GM19468 (cell line): ENCODE results near the gene AGRN.
"Not testable (repeated sequence)": the region's sequence is repeated elsewhere in the genome, so short reads cannot be mapped to it uniquely, and the experiment has no call there.

ENCODE experiments used
- ATAC-seq: cut with Tn5 transposase; IDR thresholded peaks from one replicate; pipeline ENCODE4 v1.9.1; 2021; ENCODE audit warnings: mild to moderate bottlenecking, moderate library complexity, moderate number of reproducible peaks; ENCODE audit not compliant: unreplicated experiment; ENCODE audit errors: extremely low read depth

The AGRN gene

DNA sequence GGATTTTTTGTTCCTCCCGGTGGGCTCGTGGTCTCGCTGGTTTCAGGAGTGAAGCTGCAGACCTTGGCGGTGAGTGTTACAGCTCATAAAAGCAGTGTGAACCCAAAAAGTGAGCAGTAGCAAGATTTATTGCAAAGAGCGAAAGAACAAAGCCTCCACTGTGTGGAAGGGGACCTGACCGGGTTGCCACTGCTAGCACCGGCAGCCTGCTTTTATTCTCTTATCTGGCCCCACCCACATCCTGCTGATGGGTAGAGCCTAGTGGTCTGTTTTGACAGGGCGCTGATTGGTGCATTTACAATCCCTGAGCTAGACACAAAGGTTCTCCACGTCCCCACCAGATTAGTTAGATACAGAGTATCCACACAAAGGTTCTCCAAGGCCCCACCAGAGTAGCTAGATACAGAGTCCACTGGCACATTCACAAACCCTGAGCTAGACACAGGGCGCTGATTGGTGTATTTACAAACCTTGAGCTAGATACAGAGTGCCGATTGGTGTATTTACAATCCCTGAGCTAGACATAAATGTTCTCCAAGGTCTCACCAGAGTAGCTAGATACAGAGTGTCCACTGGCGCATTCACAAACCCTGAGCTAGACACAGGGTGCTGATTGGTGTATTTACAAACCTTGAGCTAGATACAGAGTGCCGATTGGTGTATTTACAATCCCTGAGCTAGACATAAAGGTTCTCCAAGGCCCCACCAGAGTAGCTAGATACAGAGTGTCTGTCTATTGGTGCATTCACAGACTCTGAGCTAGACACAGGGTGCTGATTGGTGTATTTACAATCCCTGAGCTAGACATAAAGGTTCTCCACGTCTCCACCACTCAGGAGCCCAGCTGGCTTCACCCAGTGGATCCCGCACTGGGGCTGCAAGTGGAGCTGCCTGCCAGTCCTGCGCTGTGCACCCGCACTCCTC is 2.3 kb upstream of the AGRN start:
- not testable (repeated sequence) for ATAC-seq

DNA sequence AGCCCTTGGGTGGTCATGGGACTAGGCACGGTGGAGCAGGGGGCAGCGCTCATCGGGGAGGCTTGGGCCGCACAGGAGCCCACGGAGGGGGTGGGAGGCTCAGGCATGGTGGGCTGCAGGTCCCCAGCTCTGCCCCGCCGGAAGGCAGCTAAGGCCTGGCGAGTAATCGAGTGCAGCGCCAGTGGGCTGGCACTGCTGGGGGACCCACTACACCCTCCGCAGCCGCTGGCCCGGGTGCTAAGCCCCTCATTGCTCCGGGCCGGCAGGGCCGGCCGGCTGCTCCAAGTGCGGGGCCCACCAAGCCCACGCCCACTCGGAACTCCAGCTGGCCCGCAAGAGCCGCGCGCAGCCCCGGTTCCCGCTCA is 1.6 kb upstream of the AGRN start:
- not testable (repeated sequence) for ATAC-seq

DNA sequence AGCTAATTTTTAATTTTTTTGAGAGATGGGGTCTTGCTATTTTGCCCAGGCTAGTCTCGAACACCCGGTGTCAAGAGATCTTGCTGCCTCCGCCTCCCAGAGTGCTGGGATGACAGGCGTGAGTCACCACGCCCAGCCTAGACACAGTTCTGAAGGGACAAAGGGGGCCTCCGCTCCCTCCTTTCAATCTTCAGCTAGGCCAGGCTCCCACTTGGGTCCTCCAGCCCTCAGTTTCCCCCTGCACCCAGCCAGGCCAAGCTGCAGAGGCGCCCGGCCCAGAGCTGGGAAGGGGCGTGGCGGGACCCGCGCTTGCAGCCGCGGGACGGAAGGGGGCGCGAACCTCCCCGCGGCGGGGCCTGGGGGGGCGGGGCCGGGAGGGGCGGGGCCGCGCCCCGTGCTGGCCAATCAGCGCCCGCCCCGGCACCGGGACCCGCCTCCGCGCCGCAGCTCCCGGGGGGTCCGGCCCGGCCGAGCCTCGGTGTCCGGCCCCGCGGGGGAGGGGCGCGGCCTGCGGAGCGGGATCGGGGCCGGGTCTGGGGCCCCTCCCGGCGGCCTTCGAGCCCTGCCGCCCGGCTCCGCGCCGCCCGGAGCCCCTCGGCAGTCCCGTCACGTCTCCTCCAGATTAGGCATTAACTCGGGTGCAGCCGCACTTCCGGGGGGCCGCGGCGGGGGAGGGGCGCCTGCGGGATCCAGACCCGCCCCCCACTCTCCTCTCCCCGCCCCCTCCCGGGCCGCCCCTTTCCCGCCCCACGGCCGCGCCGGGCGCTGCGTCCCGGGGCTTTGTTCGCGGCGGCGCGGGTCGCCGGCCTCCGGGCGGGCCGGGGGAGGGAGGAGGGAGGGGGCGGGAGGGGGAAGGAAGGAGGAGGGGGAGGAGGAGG is 559 bp upstream of the AGRN start:
- ATAC-seq = peak; percentile 54

DNA sequence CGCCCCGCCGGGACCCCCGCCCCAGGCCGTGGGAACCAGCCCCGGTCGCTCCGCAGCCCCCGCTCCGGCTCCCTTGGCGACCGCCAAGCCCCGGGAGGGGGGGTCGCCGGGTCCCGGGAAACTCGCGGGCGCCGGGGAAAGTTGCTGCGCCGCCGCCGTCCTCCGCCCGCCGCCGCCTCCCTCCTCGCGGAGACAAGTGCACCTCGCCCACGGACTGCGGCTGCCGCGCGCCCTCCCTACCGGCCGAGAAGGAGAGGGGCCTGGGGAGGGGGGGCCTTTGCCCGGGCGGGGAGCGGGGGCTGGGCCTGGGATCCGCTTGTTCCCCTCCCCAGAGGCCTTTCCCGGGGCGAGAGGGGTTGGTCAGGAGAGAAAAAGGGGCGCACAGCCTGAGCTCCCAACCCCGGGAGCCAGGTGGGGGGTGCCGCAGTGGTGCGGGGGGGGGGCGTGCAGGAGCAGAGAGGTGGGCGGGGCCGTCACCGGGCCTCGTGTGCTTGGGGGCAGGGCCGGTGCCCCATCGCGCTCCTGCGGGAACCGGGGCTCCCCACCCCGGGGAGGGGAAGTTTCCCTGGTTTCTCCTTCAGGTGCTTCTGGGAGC is 592 bp downstream of the AGRN start:
- ATAC-seq = no peak

DNA sequence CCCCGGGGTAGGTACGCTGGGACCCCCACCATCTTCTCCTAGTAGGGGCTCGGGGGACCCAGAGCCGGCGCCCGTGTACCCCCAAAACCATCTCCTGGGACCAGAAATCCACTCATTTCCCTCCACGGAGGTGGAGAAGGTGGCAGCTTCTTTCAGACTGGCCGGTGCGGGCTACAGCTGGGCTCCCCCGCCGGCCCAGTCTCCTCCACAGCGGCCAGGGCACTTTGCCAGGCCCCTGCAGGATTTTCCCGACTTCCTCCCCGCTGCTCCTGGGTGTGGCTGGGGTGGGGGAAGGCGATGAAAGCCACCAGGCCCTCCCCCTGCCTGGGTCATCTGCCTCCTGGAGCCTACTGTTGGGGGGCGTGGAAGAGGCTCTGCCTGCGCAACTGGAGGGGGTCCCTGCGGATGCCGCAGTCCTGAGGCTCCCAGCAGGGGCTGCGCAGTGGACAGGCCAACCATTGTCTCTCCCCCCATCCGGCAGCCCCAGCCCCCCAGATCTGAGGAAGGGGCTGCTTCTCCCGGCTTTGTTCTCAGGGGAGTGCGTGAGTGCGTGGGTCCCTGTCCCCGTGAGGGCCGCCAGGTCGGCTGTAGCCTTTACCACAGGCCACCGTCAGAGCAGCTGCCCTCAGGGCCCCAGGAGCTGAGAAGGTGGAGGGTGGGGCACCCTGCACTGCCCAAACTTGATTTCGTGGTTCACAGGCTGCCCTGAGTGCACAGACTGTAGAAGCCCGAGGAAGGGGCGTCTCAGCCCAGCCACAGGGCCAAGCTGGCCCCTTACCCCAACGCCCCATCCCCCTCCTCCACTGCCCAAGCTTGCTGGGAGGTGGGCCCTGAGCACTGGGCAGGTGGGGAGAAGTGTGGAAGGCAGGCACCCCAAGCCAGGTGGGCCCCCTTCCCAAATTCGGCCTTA is 1.3 kb downstream of the AGRN start:
- no peak for ATAC-seq

DNA sequence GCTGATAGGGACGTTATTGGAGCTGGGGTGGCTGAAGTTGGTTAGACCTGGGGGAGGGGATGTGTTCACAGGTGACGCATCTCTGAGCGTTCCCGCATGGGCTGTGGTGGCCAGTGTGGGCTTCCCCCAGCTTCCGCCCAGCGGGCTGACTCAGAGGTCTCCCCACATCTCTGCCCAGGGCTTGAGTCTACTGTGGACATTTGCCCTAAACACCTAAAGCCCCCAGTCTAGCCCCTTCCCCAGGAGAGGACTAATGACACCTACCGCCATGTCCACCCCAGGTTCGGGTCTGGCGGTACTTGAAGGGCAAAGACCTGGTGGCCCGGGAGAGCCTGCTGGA is 2.0 kb downstream of the AGRN start:
- ATAC-seq = no peak

DNA sequence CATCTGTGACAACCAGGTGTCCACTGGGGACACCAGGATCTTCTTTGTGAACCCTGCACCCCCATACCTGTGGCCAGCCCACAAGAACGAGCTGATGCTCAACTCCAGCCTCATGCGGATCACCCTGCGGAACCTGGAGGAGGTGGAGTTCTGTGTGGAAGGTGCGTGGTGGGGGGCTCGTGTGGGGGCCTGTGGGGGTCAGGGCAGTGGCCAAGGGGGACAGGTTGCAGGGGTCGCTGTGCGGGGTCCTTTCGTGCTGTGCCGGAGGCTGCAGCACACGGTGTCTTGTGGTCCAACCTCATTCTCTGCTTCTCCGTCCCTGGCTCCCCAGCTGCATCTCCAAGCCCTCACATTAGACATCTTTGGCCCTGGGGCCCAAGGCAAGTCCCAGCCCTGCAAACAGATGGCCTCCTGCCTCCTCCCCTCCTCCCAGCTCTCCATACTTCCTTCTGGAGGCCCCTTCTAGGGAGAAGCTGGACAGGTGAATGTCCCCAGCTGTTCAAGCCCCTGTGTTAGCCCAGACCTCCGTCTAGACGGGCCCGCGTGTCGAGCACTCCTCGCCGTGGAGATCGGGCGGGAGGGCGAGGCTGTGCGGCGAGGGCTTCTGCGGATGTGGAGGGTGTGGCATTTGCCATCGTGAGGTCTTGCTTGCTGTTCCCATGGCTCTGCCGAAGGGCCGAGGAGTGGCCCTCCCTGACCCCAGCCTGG is 2.5 kb downstream of the AGRN start:
- no peak for ATAC-seq

DNA sequence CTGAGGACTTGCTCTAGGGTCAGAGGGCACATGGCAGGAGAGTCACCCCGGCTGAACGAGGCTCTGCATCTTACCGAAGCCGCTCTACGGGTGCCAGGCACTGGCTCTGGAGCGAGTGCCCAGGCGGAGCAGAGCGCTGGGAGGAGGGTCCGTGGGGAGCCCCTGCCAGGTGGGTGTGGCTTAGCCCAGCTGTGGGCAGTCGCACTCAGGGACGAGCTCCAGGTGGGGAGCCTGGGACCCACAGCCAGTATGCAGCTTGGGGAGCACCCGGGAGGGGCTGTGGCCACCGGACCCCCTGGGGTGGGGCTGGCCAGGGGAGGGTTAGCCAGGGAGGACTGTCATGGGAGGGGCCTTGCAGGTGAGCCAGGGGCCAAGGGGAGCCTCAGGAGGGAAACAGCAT is 3.8 kb downstream of the AGRN start:
- no peak for ATAC-seq

DNA sequence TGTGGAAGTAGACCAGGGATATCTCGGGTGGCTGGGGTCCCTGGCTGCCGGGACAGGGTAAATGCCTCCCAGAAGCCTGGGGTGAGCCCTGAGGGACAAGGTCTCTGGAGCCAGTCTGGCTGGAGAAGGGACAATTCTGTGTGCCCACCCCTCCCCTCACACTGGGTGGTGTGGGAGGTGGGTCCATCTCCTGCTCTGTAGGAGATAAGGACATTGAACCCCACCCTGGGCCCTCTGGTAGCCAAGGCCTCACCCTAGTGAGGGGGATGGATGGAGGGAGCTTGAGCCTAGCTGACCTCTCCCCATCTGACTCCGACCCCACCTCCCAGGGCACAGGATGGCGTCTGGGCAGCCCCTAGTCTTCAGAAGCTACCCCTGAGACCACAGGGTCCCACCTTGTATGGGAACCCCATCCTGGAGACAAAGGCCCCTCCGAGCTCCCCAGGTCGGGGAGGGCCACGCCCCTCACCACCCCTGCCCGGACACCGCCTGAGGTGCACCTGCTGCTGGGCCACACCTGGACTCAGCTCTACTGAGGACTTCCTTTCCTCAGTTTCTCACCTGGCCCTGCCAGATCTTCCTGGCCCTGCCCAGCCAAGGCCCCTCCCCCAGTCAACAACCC is 4.3 kb downstream of the AGRN start:
- ATAC-seq = no peak

DNA sequence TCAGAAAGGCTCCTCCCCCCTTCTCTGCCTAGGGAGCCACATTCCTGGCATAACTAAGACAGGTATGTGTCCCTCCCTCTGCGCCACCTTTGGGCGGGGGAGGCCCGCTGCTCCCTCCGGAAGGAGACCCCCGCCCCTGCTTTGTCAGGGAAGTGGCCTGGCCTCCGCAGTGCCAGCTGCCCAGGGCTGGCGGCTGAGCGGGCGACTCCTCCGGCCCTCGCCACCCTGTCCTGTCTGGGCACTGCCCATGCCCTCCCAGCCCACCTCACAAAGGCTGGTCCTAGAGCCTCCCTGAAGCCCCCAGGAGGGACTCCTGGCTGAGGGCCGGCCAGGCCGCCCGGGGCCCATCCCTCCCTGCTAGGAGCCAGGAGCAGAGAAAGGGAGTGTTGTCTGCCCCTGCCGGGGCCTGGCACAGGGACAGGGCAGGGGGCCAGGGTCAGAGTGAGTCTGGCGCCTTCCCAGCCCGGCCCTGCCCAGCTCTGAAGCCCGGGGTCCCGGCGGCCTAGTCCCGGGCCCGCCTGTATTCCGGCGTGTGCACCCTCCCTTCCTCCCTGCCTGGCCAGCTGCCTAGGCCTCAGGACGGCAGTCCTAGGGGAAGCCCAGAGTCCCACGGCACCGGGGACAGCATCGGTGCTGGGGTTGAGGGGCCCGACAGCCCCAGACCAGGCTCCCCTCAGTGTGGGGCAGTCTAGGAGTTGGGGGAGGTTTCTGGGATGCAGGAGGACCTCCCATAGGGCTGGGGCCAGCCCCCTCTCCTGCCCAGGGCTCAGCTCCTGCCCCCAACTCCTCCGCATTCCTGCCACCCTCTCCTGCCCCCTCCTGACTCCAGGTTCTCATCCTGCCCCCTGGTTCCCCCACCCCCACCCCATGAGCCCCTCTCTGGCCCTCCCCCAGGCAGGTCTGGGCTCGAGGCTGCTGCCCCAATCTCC is 5.1 kb downstream of the AGRN start:
- no peak for ATAC-seq

DNA sequence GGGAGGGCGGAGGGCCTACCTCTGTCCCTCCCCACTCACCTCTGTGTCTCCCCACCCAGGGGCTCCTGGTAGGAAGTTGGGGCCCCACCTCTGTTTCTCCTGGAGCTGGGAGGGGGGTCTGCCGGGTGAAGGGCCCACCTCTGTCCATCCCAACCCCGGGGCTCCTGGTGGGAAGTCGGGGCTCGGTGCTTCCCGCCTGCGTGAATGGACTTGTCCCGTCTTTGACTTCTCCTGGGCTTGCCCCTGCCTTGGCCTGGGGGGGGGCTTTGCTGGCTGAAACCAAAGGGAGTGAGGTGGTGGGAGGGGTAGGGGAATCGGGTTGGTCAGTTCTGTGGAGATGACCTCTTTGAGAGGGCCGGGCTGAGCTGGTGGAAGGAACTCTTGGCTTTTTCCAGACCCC is 5.8 kb downstream of the AGRN start:
- ATAC-seq = no peak

DNA sequence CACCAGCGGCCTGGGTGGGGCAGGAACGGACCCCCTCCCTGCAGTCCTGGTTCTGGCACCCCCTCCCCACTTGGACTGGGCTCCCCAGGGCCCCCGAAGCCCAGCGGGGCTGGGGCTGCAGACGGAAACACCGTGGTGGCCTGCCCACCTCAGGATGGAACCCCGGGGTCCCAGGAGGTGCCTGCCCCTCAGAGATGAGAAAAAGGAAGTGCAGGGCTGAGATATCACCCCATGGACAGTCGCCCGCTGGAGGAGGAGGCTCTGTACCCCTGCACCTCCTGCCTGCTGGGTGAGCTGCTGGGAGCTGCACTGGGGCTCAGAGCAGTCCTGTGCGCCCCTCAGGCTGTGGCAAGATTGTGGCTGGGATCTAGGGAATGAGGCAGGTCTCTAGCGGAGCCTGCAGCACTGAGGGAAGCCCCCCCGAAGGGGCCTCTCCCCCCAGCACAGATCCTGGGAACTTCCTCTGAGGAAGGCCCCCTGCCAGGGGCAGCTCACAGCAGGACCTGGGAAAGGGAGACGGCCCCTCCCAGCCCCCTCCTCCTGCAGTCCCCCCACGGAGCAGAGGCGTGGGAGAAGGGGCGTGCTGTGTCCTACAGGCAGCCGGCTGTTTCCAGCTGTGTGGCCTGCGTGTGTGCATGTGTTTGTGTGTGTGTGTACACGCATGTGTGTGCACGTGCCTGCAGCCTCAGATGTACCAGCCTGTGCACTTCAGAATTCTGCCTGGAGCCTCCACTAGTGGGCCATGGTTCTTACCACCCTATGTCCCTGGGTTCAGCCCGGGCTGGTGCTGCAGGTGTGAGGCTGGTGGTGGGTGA is 6.9 kb downstream of the AGRN start:
- ATAC-seq = no peak

DNA sequence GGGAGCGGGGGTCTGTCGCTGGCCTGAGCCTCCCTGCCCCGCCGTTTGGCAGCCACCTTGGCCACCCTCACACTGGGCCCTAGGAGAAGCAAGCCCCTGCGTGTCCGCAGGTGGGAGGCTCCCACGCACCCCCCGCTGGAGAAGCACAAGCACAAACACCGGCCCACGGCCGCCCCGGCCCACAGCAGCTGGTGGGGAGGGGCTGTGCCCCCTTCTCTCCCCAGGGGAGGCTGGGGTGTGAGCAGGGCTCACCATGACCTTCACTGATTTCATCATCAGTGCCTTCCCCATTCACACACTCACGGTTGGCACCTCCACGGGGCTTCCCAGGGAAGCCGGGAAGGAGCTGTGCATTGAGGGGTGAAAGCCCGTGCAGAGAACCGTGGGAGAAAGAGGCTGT is 7.9 kb downstream of the AGRN start:
- ATAC-seq = no peak

DNA sequence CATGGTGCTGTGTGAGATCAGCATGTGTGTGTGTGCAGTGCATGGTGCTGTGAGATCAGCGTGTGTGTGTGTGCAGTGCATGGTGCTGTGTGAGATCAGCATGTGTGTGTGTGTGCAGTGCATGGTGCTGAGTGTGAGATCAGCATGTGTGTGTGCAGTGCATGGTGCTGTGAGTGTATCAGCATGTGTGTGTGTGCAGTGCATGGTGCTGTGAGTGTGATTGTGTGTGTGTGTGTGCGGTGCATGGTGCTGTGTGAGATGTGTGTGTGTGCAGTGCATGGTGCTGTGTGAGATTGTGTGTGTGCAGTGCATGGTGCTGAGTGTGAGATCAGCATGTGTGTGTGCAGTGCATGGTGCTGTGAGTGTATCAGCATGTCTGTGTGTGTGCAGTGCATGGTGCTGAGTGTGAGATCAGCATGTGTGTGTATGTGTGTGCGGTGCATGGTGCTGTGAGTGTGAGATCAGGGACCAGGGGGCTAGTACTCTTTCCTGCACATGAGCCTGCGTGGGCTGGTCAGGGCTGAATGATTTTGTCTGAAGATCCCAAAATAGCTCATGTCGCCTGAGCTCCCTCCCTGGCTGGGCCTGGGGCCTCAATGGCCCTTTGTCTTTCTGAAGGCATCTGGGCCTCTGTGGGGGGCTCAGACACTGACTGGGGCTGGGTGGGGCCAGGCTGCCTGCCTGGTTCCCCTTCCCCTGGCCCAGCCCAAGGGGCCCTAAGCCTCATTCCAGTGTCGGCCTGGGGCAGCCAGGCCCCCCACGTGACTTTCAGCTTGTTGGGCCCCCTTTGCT is 11.1 kb downstream of the AGRN start:
- ATAC-seq = not testable (repeated sequence)

DNA sequence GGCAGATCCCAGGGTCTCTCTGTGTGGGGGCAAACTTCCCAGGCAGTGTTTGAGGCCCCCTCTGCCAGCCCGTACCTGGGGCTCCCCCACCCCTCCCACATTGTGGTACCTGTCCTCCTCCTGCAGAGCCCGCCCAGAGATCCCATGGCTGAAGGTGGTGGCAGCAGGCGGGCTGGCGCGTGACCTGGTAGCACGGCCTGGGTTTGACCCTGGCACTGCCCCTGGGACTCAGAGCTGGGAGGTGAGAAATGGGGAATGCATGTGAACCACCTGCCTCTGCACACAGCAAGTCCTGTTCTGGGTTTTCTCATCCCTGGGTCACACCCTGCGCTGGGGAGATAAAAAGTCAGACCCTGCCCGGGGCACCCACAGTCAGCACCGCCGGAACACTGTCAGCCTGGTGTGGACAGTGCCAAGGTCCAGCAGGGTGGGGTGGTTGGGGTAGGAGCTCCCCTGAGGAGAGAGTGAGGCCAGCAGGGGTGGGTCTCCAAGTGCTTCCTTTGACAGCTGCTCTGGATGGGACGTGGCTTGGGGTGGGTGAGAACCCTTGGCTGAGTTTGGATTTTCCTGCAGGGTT is 11.8 kb downstream of the AGRN start:
- no peak for ATAC-seq

DNA sequence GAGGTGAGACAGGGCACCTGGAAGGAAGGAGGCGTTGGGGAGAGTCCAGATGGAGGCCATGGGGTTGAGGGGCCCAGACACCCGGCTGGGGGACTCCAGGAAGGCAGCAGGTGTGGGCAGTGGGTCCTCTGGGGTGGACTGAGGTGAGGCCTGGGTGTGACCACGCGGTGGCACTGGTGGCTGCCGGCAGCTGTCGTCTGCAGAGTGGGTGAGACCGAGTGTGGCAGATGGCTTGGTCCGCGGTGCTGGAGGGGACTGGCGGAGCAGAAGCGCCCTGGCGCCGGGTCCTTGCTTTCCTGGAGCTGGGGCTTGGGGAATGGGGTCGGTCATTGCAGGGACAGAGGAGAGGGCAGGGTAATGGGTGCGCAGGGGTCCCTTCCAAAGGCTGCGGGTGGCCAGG is 12.5 kb downstream of the AGRN start:
- ATAC-seq = no peak
